ENCODE data around the gene MBD5.

DNA sequence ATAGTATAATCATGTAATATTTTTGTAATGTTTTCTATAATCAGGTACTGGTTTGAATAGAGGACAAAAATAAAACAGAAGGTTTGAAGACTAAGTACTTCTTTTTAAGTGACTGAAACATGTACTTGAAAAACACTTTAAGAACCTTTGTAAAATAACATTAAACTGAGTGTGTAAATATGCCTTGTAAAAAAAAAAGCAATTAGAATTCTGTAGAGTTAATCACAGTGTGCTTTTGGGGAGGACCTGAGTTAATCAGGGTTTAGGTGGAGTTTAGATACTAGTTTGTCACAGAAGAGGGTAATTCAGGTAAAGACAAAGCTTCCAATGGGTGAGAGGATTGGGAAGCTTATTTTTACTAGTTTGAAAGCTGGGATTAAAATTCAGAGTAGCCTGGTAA, 10.3 kb downstream of the MBD5 start:
- TF ChIP-seq CTCF (IDR thresholded peaks at IDR 0.05; ENCODE audit: low read depth, low read length) (no peak), EZH2phosphoT487 (IDR thresholded peaks at IDR 0.05; ENCODE audit: low read depth) (no peak)

All from OCI-LY3 (cell line).